Neutrophil (primary cell): ENCODE data around the gene ZBTB16.

Source experiments
- H3K27ac ChIP-seq: fragments of 200-600 bp; sonication (generic); 2 replicates; pipeline ENCODE4 v1.5.1; 2016; ENCODE audit warnings: mild to moderate bottlenecking, moderate library complexity
- H3K27me3 ChIP-seq: fragments of 200-600 bp; sonication (generic); 2 replicates; pipeline ENCODE4 v1.6.0; 2016; ENCODE audit warnings: mild to moderate bottlenecking
- H3K36me3 ChIP-seq: fragments of 200-600 bp; sonication (generic); 2 replicates; pipeline ENCODE4 v1.5.1; 2017
- H3K4me1 ChIP-seq, 2 experiments: fragments of 200-600 bp in 1 of 2; sonication (generic) in 1 of 2; 1 replicate in 1 of 2; 2 replicates in 1 of 2; pipeline versions ENCODE4 v1.5.1 to v1.6.1; 2013 to 2016; ENCODE audit warnings: low read depth in 1 of 2, low read length in 1 of 2, mild to moderate bottlenecking in 1 of 2, moderate library complexity in 1 of 2; ENCODE audit not compliant: control insufficient read depth in 1 of 2, insufficient read depth in 1 of 2
- H3K4me3 ChIP-seq, 2 experiments: fragments of 200-600 bp in 1 of 2; sonication (generic) in 1 of 2; 1 replicate in 1 of 2; 2 replicates in 1 of 2; pipeline ENCODE4 v1.5.1; 2013 to 2016; ENCODE audit warnings: low read depth in 1 of 2, low read length in 1 of 2, mild to moderate bottlenecking in 1 of 2, moderate library complexity in 1 of 2
- H3K9me3 ChIP-seq: fragments of 200-600 bp; sonication (generic); 2 replicates; pipeline ENCODE4 v1.5.1; 2016
- TF ChIP-seq, protein P1 (sequence below): fragments of 200-600 bp; sonication (generic); IDR thresholded peaks from 2 replicates; pipeline ENCODE4 v1.5.1; 2016; ENCODE audit warnings: antibody characterized with exemption

ZBTB16 gene

DNA sequence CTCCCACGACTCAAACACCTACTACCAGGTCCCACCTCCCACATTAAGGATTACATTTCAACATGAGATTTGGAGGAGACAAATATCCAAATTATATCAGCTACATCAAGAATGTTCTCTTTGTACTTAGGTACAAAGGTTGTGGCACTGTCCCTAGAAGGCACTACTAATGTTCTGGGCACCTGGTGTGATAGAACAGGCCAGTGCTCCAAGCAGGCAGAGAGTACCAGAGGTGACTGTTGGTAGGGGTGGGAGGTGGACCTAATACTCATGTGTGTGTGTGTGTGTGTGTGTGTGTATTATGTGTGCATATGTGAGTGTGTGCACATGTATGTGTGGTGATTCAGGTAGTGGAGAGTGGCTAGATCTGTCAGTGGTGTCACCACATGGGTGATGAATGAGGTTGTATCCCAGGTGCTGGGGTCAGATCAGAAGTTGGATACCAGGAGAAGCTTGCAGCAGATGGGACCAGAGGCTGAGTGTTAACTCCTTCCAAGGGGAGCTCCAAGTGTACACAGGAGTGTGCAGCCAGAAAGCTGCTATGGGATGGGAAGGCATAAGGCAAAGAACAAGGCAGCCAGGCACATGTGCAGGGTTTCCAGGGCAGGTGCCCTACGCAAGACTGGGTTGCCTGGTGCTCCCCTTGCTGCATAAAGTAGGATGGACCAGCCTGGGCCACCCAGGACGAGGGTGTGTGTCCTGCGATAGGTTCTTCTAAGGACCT, 219.0 kb downstream of the ZBTB16 start:
- H3K4me3 ChIP-seq: no peak overlapping the region
- H3K27me3 ChIP-seq: peaks cover 57% of the 10 kb centered on the region
- peaks cover 0 to 7% of the 10 kb centered on the region in 2 experiments for H3K4me1 ChIP-seq
- no peaks in the 10 kb centered on the region for H3K9me3 ChIP-seq
- TF ChIP-seq, protein P1, sequence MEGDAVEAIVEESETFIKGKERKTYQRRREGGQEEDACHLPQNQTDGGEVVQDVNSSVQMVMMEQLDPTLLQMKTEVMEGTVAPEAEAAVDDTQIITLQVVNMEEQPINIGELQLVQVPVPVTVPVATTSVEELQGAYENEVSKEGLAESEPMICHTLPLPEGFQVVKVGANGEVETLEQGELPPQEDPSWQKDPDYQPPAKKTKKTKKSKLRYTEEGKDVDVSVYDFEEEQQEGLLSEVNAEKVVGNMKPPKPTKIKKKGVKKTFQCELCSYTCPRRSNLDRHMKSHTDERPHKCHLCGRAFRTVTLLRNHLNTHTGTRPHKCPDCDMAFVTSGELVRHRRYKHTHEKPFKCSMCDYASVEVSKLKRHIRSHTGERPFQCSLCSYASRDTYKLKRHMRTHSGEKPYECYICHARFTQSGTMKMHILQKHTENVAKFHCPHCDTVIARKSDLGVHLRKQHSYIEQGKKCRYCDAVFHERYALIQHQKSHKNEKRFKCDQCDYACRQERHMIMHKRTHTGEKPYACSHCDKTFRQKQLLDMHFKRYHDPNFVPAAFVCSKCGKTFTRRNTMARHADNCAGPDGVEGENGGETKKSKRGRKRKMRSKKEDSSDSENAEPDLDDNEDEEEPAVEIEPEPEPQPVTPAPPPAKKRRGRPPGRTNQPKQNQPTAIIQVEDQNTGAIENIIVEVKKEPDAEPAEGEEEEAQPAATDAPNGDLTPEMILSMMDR: no peak
- H3K36me3 ChIP-seq: no peaks in the 10 kb centered on the region
- H3K27ac ChIP-seq: no peak overlapping the region

DNA sequence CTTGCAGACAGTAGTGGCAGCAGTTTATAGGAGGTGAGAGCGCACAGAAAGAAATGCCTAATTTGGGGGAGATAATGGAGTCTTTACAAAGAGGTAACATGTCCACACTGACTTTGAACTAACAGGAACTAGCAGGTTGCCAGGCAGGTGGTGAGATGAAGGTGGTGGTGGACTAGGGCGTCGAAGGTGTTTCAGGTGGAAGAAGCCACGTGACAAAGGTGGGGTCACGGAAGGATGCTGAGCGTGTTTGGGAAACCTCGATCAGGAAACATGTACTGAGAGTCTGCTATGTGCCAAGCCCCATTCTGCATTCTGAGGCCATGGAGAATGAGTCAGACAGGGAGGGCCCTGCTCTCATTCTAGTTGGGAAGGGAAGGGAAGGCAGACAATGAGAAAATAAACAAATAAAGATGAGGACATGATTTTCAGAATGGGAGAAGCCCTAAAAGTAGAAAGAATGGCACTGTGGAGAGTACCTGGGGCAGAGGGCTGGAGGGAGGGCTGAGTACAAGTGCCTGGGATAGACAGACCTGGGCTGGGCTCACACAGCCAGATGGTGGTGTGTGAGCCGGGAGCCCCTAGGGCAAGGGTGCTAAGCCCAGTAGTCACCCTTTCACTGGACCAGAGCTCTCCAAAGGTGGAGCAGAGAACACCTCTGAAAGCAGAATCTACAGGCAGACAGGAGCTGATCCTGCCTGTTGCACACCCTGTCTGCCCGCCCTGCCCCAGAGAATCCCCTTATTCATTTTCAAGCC, 220.5 kb downstream of the ZBTB16 start:
- H3K27ac ChIP-seq: no peak overlapping the region
- H3K4me3 ChIP-seq: no peak overlapping the region
- no peaks in the 10 kb centered on the region for H3K36me3 ChIP-seq
- peaks cover 0 to 7% of the 10 kb centered on the region in 2 experiments for H3K4me1 ChIP-seq
- no peaks in the 10 kb centered on the region for H3K9me3 ChIP-seq
- H3K27me3 ChIP-seq: peaks cover 42% of the 10 kb centered on the region
- TF ChIP-seq, protein P1: no peak

DNA sequence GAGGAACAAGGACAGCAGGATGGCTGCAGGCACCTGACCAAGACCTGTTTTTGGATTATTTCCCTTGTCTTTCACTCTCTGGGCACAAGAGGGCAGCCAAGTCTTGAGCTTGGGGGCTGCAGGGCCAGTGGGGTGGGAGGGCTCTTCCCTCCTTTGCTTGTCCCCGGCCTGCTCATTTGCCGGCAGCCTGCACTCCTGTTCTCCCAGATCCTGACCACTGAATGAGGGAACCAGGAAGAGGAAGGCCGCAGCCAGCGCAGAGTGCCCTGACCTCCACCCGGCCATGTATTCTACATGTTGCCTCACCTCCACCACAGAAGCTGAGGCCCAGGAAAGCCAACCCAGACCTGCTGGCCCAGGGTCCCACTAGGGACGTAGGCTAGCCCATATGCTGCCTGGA, 221.2 kb downstream of the ZBTB16 start:
- Histone ChIP-seq H3K4me3 (no peak overlapping the region), H3K27ac (no peak overlapping the region)
- TF ChIP-seq, protein P1: no peak

DNA sequence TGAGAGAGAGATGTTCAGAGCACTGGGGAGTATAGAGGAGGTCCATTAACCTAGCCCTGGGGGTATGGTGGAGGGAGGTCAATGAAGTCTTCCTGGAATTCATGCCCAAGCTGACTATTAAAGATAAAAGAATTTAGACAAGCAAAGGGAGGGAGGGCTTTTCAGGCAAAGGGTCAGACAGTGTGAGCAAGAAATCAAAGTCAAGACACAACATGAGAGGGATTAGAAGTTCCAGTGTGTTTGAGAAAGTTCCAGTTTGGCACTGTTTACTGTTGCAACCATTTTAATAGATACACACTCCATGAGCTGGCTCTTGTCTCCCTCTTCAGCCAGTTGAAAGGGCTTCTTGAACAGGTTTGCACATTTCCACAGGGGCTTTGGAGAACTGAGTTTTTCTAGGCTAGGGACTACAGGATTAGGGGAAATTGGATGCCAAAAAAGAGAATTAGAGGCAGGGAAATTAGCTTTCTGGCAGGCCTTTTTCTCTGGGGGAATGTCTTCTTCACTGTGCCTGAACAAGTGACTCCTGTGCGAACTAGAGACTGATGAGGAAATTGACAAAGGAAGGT, 222.0 kb downstream of the ZBTB16 start:
- Histone ChIP-seq H3K4me3 (no peak overlapping the region), H3K27me3 (peaks cover 27% of the 10 kb centered on the region), H3K9me3 (no peaks in the 10 kb centered on the region), H3K4me1 (peaks cover 0 to 7% of the 10 kb centered on the region in 2 experiments), H3K27ac (no peak overlapping the region), H3K36me3 (no peaks in the 10 kb centered on the region)
- TF ChIP-seq, protein P1: no peak

More for the DNA sequence above, 221.2 kb downstream of the ZBTB16 start:
- Histone ChIP-seq H3K9me3 (no peaks in the 10 kb centered on the region), H3K27me3 (peaks cover 35% of the 10 kb centered on the region), H3K36me3 (no peaks in the 10 kb centered on the region), H3K4me1 (peaks cover 0 to 7% of the 10 kb centered on the region in 2 experiments)

DNA sequence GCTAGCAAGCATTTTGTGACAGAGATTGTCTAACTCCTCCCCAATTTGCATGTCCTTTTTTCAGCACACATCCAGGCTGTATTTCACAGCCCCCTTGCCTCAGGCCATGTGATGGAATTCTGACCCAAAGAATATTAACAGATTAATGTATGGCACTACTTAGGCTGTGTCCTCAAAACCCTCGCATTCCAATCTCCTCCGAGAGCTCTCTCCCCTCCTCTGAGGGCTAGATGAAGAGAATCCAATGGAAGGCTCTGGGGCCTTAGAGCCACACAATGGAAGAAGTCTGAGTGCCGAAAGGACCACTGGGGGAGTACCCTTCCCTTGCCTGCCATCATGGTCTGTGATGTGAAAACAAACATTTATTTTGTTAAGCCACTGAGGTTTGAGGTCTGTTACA, 223.0 kb downstream of the ZBTB16 start:
- no peaks in the 10 kb centered on the region for H3K9me3 ChIP-seq
- peaks cover 17% of the 10 kb centered on the region for H3K27me3 ChIP-seq
- H3K36me3 ChIP-seq: no peaks in the 10 kb centered on the region
- TF ChIP-seq, protein P1: no peak
- no peak overlapping the region for H3K4me3 ChIP-seq
- H3K27ac ChIP-seq: no peak overlapping the region
- H3K4me1 ChIP-seq: peaks cover 0 to 7% of the 10 kb centered on the region in 2 experiments
